ENCODE measurements around the gene ASRGL1. TPM values are rescaled to one million over a fixed set of nuclear protein-coding genes. Genes with fewer than 3 reads are reported as not detected.

Gene ASRGL1
- total and polyA plus RNA-seq, 2 of the 13 experiments (the other 11 are each of a cell fraction or from before 2014, with no cell fraction given): 50.8 to 97.5 TPM

DNA sequence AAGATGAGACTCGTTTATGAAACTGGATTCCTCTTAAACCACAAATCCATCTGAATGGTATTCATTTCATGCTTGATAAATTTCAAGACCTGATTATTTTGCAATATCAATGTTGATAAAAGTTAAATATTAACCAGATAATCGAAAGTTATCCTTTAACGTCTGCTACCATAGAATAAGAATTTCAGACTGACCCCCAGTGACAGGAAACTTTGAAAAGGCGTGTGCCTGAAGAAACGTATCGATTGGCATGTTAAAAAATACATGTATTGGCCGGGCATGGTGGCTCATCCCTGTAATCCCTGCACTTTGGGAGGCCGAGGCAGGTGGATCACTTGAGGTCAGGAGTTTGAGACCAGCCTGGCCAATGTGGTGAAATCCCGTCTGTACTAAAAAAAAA lies 95.4 kb downstream of the ASRGL1 start (continued):
- TF ChIP-seq, protein P1, sequence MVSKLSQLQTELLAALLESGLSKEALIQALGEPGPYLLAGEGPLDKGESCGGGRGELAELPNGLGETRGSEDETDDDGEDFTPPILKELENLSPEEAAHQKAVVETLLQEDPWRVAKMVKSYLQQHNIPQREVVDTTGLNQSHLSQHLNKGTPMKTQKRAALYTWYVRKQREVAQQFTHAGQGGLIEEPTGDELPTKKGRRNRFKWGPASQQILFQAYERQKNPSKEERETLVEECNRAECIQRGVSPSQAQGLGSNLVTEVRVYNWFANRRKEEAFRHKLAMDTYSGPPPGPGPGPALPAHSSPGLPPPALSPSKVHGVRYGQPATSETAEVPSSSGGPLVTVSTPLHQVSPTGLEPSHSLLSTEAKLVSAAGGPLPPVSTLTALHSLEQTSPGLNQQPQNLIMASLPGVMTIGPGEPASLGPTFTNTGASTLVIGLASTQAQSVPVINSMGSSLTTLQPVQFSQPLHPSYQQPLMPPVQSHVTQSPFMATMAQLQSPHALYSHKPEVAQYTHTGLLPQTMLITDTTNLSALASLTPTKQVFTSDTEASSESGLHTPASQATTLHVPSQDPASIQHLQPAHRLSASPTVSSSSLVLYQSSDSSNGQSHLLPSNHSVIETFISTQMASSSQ (IDR thresholded peaks at IDR 0.05; ENCODE audit: low read depth): peak; percentile 94
- TF ChIP-seq, protein P1 (CRISPR knock-in tag; IDR thresholded peaks at IDR 0.05; ENCODE audit: borderline replicate concordance): peak; percentile 73; the same call in 1 of the 2 replicates
- TF ChIP-seq KAT8 (CRISPR knock-in tag; IDR thresholded peaks at IDR 0.05): peak; percentile 46; the same call in 1 of the 2 replicates
- no peak for TF ChIP-seq ZNF883 (CRISPR knock-in tag; IDR thresholded peaks at IDR 0.05; ENCODE audit: not compliant biosample characterization)
- no peak for TF ChIP-seq ZNF614 (CRISPR knock-in tag; IDR thresholded peaks at IDR 0.05; ENCODE audit: borderline replicate concordance)
- TF ChIP-seq SOX6 (IDR thresholded peaks at IDR 0.05): no peak
- TF ChIP-seq SOX6 (CRISPR knock-in tag; IDR thresholded peaks at IDR 0.05): peak; percentile 74
- TF ChIP-seq, protein P2, sequence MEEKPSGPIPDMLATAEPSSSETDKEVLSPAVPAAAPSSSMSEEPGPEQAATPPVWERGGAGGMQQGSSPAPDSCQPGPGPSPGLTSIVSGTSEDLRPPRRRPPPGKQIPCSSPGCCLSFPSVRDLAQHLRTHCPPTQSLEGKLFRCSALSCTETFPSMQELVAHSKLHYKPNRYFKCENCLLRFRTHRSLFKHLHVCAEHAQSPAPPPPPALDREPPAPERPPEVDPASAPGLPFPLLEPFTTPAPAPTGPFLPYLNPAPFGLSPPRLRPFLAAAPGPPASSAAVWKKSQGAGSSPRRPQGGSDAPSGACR (CRISPR knock-in tag; IDR thresholded peaks at IDR 0.05): peak; percentile 24; the same call in 1 of the 2 replicates
- TF ChIP-seq ZNF674 (CRISPR knock-in tag; IDR thresholded peaks at IDR 0.05; ENCODE audit: low read depth): no peak
- no peak for TF ChIP-seq RELA (CRISPR knock-in tag; IDR thresholded peaks at IDR 0.05)
- no peak for TF ChIP-seq MEIS1 (CRISPR knock-in tag; IDR thresholded peaks at IDR 0.05; ENCODE audit: borderline replicate concordance)
- no peak for TF ChIP-seq SAFB2 (CRISPR knock-in tag; IDR thresholded peaks at IDR 0.05; ENCODE audit: borderline replicate concordance, low read depth)
- TF ChIP-seq, protein P3, sequence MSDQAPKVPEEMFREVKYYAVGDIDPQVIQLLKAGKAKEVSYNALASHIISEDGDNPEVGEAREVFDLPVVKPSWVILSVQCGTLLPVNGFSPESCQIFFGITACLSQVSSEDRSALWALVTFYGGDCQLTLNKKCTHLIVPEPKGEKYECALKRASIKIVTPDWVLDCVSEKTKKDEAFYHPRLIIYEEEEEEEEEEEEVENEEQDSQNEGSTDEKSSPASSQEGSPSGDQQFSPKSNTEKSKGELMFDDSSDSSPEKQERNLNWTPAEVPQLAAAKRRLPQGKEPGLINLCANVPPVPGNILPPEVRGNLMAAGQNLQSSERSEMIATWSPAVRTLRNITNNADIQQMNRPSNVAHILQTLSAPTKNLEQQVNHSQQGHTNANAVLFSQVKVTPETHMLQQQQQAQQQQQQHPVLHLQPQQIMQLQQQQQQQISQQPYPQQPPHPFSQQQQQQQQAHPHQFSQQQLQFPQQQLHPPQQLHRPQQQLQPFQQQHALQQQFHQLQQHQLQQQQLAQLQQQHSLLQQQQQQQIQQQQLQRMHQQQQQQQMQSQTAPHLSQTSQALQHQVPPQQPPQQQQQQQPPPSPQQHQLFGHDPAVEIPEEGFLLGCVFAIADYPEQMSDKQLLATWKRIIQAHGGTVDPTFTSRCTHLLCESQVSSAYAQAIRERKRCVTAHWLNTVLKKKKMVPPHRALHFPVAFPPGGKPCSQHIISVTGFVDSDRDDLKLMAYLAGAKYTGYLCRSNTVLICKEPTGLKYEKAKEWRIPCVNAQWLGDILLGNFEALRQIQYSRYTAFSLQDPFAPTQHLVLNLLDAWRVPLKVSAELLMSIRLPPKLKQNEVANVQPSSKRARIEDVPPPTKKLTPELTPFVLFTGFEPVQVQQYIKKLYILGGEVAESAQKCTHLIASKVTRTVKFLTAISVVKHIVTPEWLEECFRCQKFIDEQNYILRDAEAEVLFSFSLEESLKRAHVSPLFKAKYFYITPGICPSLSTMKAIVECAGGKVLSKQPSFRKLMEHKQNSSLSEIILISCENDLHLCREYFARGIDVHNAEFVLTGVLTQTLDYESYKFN (CRISPR knock-in tag; conservative IDR thresholded peaks at IDR 0.05): peak; percentile 90
- no peak for TF ChIP-seq JUN (CRISPR knock-in tag; IDR thresholded peaks at IDR 0.05)
- no peak for TF ChIP-seq MTF1 (CRISPR knock-in tag; IDR thresholded peaks at IDR 0.05)
- TF ChIP-seq, protein P4, sequence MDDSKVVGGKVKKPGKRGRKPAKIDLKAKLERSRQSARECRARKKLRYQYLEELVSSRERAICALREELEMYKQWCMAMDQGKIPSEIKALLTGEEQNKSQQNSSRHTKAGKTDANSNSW (CRISPR knock-in tag; IDR thresholded peaks at IDR 0.05; ENCODE audit: borderline replicate concordance): no peak
- peak; percentile 74; the same call in 1 of the 2 replicates for TF ChIP-seq ZNF670 (CRISPR knock-in tag; IDR thresholded peaks at IDR 0.05; ENCODE audit: borderline replicate concordance)
- TF ChIP-seq ZNF724P (CRISPR knock-in tag; IDR thresholded peaks at IDR 0.05; ENCODE audit: borderline replicate concordance): no peak
- TF ChIP-seq, protein P5, sequence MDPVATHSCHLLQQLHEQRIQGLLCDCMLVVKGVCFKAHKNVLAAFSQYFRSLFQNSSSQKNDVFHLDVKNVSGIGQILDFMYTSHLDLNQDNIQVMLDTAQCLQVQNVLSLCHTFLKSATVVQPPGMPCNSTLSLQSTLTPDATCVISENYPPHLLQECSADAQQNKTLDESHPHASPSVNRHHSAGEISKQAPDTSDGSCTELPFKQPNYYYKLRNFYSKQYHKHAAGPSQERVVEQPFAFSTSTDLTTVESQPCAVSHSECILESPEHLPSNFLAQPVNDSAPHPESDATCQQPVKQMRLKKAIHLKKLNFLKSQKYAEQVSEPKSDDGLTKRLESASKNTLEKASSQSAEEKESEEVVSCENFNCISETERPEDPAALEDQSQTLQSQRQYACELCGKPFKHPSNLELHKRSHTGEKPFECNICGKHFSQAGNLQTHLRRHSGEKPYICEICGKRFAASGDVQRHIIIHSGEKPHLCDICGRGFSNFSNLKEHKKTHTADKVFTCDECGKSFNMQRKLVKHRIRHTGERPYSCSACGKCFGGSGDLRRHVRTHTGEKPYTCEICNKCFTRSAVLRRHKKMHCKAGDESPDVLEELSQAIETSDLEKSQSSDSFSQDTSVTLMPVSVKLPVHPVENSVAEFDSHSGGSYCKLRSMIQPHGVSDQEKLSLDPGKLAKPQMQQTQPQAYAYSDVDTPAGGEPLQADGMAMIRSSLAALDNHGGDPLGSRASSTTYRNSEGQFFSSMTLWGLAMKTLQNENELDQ (CRISPR knock-in tag; IDR thresholded peaks at IDR 0.05; ENCODE audit: borderline replicate concordance): no peak
- no peak for TF ChIP-seq SALL2 (CRISPR knock-in tag; IDR thresholded peaks at IDR 0.05)

Data from HepG2 (cell line).